NB4 (cell line): Measurements from ENCODE around the gene SFN.

Experiments used
- CTCF ChIP-seq: IDR thresholded peaks from one replicate; pipeline ENCODE4 v1.5.1; 2012; ENCODE audit warnings: low read depth, low read length
- MAX ChIP-seq: IDR thresholded peaks from 2 replicates; pipeline ENCODE4 v1.6.1; 2011; ENCODE audit warnings: low read depth, low read length
- MYC ChIP-seq: IDR thresholded peaks from 2 replicates; pipeline ENCODE4 v1.6.1; 2011; ENCODE audit warnings: low read depth, low read length

DNA sequence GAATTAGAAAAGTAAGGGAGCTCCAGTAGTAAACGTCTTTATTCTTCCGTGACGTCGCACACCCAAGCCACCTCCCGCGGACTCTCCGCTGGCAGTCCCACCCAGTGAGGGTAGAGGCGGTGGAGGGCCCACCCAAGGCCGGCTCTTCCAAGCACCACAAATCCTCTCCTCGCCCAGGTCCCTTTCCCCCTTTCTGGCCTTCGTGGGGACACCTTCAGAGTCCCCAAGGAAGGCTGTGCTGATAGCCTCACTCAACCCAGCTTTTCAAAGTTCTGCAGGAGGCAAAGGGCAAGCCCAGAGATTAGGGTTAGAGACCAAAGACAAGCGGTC, 27.5 kb downstream of the SFN start:
- TF ChIP-seq CTCF (no peak), MAX (no peak), MYC (no peak)
